ENCODE data around the gene CDADC1.
"Not testable (repeated sequence)": the region's sequence is repeated elsewhere in the genome, so short reads cannot be mapped to it uniquely, and the experiment has no call there.

Gene CDADC1

GRCh38 chr13:49240017-49240416 is 7.7 kb upstream of the CDADC1 start:
- no peak for DNase-seq

- no peak for DNase-seq
These were observed 6.4 kb upstream of the CDADC1 start for GRCh38 chr13:49241296-49241695.

GRCh38 chr13:49245101-49245500 is 2.6 kb upstream of the CDADC1 start:
- DNase-seq = no peak

GRCh38 chr13:49246850-49247642 is 679 bp upstream of the CDADC1 start:
- DNase-seq = no peak

GRCh38 chr13:49248622-49249002 is 887 bp downstream of the CDADC1 start:
- no peak for DNase-seq

- no peak for DNase-seq
These were observed 3.6 kb downstream of the CDADC1 start for GRCh38 chr13:49251326-49251725.

- DNase-seq = no peak
These were observed 5.6 kb downstream of the CDADC1 start for GRCh38 chr13:49253310-49253709.

- DNase-seq = no peak
These were observed 6.3 kb downstream of the CDADC1 start for GRCh38 chr13:49254007-49254406.

GRCh38 chr13:49256841-49257240 is 9.1 kb downstream of the CDADC1 start:
- no peak for DNase-seq

GRCh38 chr13:49258089-49258796 is 10.5 kb downstream of the CDADC1 start:
- DNase-seq = no peak

GRCh38 chr13:49259586-49259985 is 11.9 kb downstream of the CDADC1 start:
- DNase-seq = no peak

GRCh38 chr13:49262634-49263033 is 14.9 kb downstream of the CDADC1 start:
- DNase-seq = no peak

- DNase-seq = no peak
These were observed 18.1 kb downstream of the CDADC1 start for GRCh38 chr13:49265822-49266221.

- DNase-seq = no peak
These were observed 23.5 kb downstream of the CDADC1 start for GRCh38 chr13:49271264-49271663.

- no peak for DNase-seq
These were observed 24.6 kb downstream of the CDADC1 start for GRCh38 chr13:49272296-49272695.

- DNase-seq = no peak
These were observed 30.5 kb downstream of the CDADC1 start for GRCh38 chr13:49278211-49278610.

GRCh38 chr13:49279112-49279511 is 31.4 kb downstream of the CDADC1 start:
- DNase-seq = no peak

- no peak for DNase-seq
These were observed 32.2 kb downstream of the CDADC1 start for GRCh38 chr13:49279885-49280284.

- no peak for DNase-seq
These were observed 40.3 kb downstream of the CDADC1 start for GRCh38 chr13:49287995-49288394.

GRCh38 chr13:49288458-49288857 is 40.7 kb downstream of the CDADC1 start:
- no peak for DNase-seq

- DNase-seq = no peak
These were observed 45.2 kb downstream of the CDADC1 start for GRCh38 chr13:49292742-49293486.

- not testable (repeated sequence) for DNase-seq
These were observed 47.0 kb downstream of the CDADC1 start for GRCh38 chr13:49294723-49295122.

- no peak for DNase-seq
These were observed 47.5 kb downstream of the CDADC1 start for GRCh38 chr13:49295244-49295643.

- DNase-seq = no peak
These were observed 48.9 kb downstream of the CDADC1 start for GRCh38 chr13:49296659-49297058.

Measured in cortex of kidney (tissue), 1 donor.